Subcutaneous adipose tissue (tissue), 4 donors: ENCODE results near the gene ADPRHL1. TPM values are rescaled to one million over a fixed set of nuclear protein-coding genes. Genes with fewer than 3 reads are reported as not detected.

Experiments
- total RNA-seq, 4 donors: library from RNA; depleted of rRNA; stranded (reverse); fragments of >200 nt; gene quantifications; one replicate each; pipeline ENCODE4 v1.1.0, GENCODE V29; 2016
- TF ChIP-seq, protein P1 (sequence below): fragments of 450-650 bp; IDR thresholded peaks from one replicate; pipeline ENCODE4 v1.5.1; 2016; ENCODE audit warnings: low read depth, mild to moderate bottlenecking, control low read depth, antibody characterized with exemption, moderate library complexity

ADPRHL1 gene
- total RNA-seq, 4 donors from 2014 or later: 2.2 to 5.3 (median 2.9) TPM

DNA sequence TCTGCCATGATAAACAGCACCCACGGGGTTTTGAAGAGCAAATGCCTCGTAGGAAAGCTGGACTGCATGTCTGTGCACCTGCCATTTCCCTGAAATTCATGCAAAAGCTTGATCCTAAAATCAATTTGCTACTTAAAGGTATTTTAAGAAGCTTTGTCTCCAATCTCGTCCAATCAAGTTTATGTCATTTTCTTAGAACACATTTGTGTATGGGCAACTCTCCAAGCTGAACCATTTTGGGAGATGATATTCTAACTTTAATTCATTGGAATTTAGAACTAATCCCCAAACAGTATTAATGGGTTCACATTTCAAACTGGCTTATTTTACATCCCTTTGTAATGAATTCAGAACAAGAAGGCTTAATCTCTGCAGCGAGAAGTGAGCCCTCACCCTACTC is 822 bp downstream of the ADPRHL1 start:
- TF ChIP-seq, protein P1, sequence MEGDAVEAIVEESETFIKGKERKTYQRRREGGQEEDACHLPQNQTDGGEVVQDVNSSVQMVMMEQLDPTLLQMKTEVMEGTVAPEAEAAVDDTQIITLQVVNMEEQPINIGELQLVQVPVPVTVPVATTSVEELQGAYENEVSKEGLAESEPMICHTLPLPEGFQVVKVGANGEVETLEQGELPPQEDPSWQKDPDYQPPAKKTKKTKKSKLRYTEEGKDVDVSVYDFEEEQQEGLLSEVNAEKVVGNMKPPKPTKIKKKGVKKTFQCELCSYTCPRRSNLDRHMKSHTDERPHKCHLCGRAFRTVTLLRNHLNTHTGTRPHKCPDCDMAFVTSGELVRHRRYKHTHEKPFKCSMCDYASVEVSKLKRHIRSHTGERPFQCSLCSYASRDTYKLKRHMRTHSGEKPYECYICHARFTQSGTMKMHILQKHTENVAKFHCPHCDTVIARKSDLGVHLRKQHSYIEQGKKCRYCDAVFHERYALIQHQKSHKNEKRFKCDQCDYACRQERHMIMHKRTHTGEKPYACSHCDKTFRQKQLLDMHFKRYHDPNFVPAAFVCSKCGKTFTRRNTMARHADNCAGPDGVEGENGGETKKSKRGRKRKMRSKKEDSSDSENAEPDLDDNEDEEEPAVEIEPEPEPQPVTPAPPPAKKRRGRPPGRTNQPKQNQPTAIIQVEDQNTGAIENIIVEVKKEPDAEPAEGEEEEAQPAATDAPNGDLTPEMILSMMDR: no peak

DNA sequence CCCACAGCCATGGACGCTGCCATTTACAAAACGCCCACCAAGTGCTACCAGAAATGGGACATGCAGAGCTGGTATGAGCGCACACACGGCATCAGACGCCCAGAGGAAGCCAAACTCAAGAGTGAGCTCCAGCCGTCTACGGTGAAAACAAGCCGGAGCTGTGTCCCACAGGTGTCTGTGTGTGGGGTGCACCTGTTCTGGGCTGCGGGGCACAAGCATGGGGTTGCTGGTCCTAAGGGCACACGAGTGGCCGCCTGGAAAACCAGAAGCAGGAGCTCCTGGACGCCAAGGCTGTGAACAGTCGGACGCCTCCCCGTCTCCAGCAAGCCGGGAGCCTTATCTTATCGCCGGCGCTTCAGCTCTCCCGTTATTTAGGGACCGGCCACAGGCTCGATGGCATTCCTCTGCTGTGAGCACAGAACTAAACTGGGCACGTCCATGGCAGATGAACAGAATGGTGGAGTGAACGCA is 1.3 kb downstream of the ADPRHL1 start:
- TF ChIP-seq, protein P1: no peak

DNA sequence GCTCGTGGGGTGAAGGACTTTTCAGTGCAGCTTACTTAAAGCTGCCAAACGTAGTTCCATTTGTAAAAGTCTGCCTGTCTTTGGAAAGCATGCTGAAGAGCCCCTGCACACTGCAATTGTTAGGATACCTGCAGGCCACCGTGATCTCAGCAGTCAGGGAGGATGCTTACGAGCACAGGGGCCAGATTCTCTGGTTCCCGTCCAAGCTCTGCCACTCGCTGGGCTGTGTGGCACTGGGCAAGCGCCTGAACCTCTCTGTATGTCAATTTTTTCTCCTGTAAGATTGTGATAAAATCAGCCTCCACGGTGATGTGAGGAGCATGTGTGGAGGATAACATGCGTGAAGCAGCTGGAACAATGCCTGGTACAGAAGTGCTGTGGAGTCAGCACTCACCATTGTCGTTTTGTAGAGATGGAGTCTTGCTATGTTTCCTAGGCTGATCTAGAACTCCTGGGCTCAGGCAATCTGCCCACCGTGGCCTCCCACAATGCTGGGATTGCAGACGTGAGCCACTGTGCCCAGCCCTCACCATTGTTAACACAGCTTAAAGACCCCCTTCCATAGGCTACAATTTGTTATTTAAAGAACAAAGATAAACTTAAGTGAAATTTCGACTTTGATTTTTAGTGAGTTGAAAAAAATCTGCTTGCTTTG is 3.5 kb downstream of the ADPRHL1 start:
- TF ChIP-seq, protein P1: no peak

DNA sequence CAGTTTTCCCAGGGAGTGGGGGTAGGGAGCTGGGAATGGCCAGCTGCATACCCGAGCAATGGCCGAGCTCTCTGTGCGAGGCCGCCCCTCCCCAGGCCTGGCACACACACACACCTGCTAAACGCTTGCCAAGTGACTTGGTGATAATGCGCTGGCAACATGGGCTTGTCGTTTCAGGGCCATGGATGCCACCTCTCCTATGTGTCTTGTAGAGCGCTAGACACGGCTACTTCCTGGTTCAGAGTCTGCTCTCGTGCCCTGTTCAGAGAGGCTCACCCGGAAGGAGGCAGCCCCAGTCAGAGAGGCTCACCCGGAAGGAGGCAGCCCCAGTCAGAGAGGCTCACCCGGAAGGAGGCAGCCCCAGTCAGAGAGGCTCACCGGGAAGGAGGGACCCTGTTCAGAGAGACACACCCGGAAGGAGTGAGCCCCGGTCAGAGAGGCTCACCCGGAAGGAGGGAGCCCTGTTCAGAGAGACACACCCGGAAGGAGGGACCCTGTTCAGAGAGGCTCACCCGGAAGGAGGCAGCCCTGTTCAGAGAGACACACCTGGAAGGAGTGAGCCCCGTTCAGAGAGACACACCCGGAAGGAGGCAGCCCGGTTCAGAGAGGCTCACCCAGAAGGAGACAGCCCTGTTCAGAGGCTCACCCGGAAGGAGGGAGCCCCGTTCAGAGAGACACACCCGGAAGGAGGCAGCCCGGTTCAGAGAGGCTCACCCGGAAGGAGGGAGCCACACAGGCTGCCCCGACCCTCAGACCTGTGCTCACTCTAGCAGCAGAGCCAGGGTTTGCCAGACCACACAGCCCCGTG is 4.2 kb downstream of the ADPRHL1 start:
- TF ChIP-seq, protein P1: no peak

DNA sequence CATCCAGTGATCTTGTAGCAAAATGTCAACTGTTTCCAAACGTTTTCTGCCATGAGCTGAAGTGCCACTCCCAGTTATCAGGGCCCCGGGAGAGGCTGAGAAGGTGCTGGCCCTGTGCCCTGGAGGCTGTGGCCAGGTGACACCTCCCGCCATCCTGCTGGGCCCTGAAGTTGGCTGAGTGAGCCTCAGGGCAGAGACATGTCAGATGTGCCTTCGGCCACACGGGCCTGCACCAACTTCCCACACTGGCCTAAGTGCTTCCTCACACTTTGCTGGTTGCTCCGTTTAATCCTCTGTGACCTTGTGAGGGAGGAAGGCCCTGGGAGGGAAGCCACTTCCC is 4.8 kb downstream of the ADPRHL1 start:
- TF ChIP-seq, protein P1: no peak

DNA sequence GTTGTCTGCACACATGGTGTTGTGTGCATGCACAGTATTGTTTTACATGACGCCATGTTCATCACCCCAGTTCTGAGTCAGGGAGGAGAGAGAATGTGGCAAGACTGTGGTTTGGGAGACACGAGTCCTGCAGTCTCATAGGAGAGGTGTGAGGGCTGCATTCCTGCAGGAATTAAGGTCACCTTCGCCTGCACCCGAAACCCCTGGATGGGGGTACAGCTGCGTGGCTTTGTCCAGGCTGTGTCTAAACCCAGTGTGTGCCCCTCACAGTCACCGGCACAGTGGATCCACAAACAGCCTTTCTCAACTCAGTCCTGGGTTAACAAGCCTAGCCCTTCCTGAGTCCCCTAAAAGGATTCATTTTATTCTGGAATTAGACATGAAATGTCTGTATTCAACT is 5.7 kb downstream of the ADPRHL1 start:
- TF ChIP-seq, protein P1: no peak

DNA sequence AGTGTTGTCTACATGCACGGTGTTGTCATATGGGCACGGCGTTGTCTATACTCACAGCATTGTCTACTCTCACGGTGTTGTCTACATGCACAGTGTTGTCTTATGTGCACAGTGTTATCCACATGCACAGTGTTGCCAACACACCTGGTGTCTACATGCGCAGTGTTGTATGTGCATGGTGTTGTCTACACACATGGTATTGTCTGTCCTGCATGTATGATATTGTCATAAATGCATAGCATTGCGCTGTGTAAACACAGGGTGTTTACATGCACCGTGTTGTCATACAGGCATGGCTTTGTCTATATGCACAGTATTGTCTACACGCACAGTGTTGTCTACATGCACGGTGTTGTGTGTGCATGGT is 6.8 kb downstream of the ADPRHL1 start:
- TF ChIP-seq, protein P1: no peak
